Measurements from ENCODE around the gene ITGB3.

Gene ITGB3

DNA sequence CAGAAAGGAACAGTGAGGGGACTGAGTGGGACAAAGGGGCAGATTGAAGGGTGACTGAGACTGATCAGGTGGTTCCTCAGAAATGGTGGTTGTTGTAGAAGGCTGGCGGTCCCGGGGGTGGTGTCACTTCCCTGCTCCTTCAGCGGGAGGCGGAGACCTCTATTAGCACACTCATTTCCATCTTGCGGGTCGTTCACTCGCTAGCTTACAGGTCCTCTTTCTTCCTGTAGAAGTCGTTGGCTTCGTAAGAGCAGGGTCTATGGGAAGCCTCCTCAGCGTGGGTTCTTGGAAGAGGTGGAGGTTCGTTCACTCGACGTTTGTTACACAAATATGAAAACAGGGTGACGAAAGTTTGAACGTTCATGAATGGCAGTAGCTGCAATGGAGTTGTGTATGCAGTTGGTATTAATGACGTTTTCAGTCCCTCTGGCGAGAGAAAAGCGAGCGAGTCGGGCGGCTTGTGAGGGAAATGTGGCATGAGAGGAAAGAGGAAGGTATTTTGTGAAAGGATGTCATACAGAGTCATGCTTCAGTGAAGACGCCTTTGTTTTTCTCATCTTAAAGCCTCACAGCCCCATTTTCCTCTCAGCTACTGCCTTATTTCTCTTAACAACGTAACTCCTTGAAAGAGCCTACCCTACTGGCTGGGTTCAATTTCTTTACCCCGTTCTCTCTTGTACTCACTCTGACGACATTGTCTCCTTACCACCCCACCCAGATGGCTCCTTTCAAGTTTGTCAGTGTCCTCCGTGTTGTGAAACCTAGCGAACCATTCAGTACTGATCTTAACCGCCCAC is 70.8 kb downstream of the ITGB3 start:
- in situ Hi-C loops (cut with MboI; ENCODE audit: low sequenced_read_pairs), result no loop called here

DNA sequence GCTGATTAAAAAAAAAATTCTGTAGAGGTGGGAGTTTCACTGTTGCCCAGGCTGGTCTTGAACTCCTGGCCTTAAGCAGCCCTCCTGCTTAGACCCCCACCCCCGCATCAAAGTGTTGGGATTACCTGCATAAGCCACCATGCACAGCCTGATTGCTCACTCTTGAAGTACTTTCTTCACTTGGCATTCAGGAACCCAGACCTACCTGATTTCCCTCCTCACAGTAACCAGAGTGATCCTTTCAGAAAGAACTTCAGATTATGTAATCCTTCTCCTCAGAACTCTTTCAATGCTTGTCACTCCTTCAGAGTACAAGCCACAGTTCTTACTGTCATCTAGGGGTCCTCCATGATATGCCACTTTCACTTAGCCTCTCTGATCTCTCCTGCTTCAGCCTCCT is 71.5 kb downstream of the ITGB3 start:
- in situ Hi-C loops (cut with MboI; ENCODE audit: low sequenced_read_pairs), result no loop called here

DNA sequence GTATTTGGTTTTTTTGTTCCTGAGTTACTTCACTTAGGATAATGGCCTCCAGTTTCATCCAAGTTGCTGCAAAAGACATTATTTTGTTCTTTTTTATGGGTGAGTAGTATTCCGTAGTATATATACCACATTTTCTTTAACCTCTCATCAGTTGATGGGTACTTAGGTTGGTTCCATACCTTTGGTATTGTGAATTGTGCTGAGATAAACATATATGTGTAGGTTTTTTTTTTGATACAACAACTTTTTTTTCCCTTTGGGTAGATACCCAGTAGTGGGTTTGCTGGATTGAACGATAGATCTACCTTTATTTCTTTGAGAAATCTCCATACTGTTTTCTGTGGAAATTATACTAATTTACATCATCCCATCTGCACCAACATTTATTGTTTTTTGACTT is 76.9 kb downstream of the ITGB3 start:
- in situ Hi-C loops (cut with MboI; ENCODE audit: low sequenced_read_pairs), result no loop called here

DNA sequence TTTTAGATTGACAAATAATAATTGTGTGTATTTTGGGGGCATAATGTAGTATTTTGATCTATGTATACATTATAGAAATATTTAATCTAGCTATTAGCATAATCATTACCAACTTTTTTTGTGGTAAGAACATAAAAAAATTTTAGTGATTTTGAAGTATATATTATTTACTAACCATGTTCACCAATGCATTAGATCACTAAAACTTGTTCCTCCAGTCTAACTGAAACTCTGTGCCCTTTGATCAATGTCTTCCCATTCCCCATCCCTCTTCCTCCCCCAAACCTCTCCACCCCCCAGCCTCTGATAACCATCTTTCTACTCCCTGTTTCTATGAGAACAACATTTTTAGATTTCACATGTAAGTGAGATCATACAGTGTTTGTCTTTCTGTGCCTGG is 78.7 kb downstream of the ITGB3 start:
- in situ Hi-C loops (cut with MboI; ENCODE audit: low sequenced_read_pairs), result no loop called here

DNA sequence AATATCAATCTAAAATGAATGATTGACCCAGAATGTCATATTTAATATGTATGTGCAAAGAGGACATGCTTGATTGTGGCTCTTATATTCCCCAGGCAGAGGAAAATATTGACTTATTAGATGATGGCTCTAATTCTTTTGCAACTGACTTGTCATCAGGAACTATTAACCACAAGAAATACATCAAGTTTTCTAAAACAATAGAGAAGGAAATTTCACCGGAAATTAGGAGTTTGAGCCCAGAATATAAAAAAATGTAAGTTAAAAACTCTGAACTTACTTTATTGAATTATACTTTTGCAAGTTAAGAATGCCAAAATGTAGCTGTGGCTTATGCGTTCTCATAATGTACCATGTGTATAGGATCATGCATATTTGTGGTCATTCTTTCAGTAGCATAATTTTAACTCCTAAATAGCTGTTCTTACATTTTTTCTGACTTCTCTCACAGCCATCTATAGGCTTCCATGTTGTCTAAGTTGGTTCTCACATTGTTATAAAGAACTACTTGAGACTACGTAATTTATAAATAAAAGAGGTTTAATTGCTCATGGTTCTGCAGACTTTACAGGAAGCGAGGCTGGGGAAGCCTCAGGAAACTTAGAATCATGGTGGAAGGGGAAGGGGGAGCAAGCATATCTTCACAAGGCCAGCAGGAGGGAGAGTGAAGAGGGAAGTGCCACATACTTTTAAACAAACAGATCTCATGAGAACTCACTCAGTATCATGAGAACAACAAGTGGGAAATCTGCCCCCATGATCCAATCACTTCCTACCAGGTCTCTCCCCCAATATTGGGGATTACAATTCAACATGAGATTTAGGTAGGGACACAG is 81.7 kb downstream of the ITGB3 start:
- in situ Hi-C loops (cut with MboI; ENCODE audit: low sequenced_read_pairs), result no loop called here

DNA sequence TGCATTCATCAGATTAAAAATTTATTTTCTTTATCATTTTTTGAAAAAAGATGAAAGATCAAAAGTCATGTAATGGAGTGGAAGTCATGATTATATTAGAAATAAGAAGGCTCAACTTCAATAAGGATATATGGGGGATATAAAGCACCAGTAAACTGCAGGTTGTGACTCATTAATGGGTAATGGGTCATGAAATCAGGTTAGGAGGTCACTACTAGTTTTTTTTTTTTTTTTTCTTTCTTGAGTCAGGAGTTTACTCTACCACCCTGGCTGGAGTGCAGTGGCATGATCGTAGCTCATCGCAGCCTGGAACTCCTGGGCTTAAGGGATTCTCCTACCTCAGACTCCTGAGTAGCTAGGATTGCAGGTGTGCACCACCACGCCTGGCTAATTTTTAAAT is 84.4 kb downstream of the ITGB3 start:
- in situ Hi-C loops (cut with MboI; ENCODE audit: low sequenced_read_pairs), result no loop called here

DNA sequence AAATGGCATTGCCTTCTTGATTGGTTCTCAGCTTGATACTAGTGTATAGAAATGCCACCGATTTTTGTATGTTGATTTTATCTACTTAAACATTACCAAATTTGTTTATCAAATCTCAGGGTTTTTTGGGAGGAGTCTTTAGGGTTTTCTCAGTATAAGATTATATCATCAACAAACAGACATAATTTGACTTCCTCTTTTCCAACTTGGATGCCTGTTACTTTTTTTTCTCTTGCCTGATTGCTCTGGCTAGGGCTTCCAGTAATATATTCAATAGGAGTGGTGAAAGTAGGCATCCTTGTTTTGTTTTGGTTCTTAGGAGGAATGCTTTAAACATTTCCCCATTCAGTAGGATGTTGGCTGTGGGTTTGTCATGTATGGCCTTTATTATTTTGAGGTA is 99.2 kb downstream of the ITGB3 start:
- in situ Hi-C loops (cut with MboI; ENCODE audit: low sequenced_read_pairs), result loop anchor here (25.0 kb wide), 1 partner anchor 259 kb away; no protein-coding TSS in a partner anchor

DNA sequence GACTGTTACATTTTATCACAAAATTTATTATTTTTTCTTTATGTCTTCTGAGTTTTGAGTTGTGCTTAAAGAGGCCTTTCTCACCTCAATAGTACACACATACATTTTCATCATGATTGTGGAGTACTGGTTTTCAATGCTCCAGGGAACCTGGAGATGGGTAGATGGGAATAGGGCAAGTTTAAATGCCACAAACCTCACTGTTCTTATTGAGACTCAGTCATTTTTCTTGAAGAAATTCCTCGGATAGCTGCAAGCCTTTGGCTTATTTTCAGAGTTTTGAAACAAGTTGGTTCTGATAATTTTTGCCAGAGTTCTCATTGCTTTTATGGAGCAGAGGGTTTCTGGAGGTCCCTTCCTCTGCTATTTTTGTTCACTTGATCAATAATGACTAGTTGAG is 105.0 kb downstream of the ITGB3 start:
- in situ Hi-C loops (cut with MboI; ENCODE audit: low sequenced_read_pairs), result loop anchor here (25.0 kb wide), 1 partner anchor 254 kb away; no protein-coding TSS in a partner anchor

Data from HL-60/S4 treated with phorbol 12-myristate 13-acetate at 8.2 ng/mL for 4 days and 3 days (cell line).